CD1c-positive myeloid dendritic cell (primary cell): ENCODE measurements around the gene GRHL3.

Experiments
- DNase-seq: peaks from one replicate; pipeline ENCODE4 v3.0.0-alpha.2; 2016; ENCODE audit errors: extremely low spot score

Gene GRHL3

GRCh38 chr1:24293392-24294227, 25.5 kb upstream of the GRHL3 start:
- DNase-seq = no peak

DNA sequence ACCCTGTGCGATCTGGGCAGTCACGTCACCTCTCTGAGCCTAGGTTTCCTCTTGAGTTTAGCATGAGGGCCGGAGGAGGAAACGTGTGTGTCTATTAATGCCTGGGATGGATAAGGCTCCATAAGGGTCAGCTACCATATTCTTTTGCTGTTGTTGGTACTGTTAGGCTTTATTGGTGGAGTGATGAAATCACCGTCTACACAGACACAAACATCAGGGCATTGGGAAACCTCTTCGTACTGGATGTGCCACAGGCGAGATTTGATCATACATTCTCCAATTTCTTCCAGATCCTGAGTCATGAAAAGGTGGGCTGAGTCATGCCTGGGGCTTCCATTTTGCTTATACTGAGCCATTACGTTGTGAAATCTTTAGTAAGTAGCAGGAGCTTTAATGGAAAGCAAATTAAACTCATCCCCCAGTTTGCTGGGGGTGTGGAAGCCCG, 24.9 kb upstream of the GRHL3 start:
- DNase-seq = peak; percentile 10

DNA sequence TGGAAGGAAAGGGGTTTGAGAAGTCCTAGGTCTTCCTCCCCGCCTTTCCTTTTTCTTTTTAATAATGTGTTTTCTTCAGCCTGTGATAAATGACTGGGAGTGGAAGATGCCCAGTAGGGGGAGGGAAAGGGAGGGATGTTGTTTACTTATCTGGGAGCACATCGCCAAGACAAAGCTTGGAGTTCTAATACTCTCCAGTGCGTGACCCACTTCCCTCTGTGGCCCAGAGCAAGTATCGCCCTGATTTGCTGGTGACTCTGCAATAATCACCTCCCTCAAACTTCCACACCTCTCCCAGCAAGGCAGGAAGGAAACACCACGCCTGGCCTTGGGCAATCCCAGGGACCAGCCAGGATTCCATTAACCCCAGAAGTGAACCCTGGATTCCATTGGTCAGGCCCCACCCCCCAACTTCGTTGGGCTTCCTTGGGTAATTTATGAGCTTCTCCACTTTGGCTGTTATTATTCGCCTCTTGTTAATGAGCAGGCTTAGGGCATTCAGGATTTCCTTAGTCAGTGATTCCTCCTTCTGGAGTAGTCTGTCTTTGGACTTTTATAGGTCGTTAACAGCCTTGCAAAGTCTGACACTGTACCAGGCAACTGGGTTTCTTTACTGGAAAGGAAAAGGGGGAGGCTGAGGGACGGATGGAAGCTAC, 24.3 kb upstream of the GRHL3 start:
- no peak for DNase-seq

GRCh38 chr1:24295535-24295934, 23.6 kb upstream of the GRHL3 start:
- no peak for DNase-seq

DNA sequence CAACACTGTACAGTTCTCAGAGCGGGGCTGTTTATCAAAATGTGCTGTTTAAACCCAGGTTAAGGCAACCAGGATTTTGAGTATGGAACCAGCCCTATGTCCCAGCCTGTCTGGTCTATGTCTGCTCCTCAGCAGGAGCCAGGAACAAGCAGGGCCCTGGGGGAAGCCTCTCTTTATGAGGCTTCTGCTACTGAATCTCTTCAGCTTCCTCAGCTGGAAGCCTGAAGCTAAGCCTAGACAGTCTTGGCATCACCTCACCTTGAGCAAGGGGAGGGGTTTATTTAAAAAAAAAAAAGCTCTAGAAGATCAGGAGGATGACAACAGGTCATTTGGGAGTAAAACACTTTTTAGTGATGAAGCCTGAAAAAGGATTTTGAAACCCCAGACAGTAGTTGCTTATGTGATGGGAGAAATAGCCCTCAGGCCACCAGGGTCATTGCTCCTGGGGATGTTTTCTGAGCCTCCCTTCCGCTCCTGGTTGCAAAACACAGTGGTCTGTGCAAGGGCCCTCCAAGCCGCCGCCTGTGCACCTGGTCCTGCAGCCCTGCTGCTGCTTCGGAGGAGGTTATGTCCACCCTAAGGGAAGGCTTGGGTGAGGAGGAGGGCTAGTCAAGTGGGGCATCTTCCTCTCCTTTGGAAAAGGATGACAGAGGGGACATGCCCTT, 21.8 kb upstream of the GRHL3 start:
- DNase-seq = no peak

DNA sequence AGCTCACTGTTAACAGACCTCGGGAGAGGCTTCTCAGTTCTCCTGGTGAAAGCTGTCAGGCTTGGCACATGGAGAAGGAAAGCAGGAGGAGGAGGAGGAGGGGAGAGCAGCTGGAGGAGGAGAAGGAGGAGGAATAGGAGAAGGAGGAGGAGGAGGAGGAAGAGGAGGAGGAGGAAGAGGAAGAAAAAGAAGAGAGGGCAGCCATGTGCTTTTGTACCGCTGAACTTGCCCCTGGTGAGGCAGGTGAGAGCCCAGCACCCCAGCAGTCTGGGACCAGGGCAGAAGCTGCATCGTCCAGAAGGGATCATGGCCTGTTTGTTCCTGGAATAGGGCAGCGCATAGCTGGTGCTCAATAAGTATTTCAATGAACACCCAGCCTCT, 21.3 kb upstream of the GRHL3 start:
- DNase-seq = no peak

GRCh38 chr1:24298606-24299005, 20.6 kb upstream of the GRHL3 start:
- DNase-seq = no peak

DNA sequence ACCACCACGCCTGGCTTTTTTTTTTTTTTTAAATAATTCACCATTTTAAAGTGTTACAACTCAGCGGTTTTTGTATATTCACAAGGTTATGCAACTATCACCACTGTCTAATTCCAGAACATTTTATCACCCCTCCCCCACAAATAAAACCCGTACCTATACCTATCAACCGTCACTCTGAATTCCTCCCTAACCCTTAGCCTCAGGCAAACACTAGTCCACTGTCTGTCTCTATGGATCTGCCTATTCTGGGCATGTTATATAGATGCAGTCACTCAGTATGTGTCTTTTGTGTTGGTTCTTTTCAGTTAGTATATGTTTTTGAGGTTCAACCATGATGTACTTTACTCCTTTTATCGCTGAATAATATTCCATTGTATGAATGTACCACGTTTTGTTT, 19.3 kb upstream of the GRHL3 start:
- DNase-seq = no peak

DNA sequence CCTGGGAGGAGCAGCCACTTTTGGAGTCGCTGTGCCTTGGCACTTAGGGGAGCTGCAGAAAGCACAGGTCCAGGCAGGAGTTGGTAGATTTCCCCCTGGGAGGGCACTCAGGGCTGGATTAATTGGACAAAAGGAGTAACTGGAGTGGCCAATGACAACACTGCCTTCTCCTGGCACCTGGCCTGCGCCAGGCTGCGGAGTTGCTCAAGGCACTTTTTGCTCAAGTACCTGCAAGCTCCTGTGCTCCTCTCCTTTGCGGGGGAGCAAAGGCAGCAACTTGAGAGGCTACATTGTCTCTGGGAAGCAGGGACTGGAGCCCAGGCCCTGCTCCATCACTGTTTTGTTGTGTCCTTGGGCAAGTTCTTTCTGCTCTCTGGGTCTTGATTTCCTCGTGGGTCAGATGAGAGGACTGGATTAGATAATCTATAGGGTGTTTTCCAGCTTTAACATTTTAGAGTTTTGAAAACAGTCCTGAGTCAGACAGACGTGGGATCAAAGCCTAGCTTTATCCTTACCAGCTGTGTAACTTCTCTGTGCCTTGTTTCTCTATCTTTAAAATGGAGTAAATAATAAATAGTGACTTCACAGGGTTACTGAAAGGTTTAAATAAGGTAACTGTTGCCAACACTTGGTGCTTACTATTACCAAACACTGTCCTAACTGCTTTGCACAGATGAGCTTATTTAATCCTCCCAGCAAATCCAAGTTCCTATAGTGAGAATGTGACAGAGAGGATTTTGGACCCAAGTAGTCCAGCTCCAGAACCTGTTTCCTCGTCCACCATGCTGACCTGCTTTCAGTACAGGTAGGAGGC, 18.0 kb upstream of the GRHL3 start:
- no peak for DNase-seq

DNA sequence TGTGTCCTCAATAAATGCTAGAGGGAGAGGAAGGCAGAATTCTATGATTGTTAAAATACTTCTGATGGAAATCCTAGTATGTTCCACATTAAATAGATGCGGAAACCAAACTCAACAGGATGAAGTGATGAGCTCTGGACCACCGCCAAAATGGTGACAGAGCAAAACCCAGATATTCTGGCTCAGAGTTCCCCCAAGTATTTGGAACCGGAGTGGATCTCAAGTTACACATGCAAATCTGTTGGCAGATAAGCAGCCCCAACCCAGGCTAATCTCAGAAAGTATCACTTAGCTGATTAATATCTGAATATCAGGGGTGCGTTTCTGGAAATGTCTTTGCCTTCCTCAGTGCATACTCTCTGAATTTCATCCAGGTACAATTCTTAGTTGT, 17.4 kb upstream of the GRHL3 start:
- DNase-seq = no peak

DNA sequence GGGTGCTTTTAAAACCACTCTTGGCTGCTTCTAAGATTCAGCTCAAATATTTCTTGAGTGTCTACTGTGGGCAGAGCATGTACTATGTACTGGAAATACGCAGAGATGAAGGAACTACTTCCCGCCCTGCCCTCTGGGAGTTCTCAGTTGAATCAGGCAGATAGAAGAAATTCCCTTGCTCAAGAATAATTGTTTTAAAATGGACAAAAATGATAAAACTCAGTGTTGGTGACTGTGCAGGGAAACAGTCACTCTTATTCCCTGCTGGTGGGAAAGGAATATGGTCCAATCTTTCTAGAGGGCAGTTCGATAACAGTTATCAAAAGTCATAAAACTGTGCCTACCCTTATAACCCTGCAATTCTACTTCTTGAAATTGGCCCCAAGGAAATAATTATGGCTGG, 16.9 kb upstream of the GRHL3 start:
- DNase-seq = no peak

- DNase-seq = no peak
Measured at GRCh38 chr1:24303600-24303999, 15.6 kb upstream of the GRHL3 start.

- DNase-seq = no peak
Measured at GRCh38 chr1:24304763-24305162, 14.4 kb upstream of the GRHL3 start.

DNA sequence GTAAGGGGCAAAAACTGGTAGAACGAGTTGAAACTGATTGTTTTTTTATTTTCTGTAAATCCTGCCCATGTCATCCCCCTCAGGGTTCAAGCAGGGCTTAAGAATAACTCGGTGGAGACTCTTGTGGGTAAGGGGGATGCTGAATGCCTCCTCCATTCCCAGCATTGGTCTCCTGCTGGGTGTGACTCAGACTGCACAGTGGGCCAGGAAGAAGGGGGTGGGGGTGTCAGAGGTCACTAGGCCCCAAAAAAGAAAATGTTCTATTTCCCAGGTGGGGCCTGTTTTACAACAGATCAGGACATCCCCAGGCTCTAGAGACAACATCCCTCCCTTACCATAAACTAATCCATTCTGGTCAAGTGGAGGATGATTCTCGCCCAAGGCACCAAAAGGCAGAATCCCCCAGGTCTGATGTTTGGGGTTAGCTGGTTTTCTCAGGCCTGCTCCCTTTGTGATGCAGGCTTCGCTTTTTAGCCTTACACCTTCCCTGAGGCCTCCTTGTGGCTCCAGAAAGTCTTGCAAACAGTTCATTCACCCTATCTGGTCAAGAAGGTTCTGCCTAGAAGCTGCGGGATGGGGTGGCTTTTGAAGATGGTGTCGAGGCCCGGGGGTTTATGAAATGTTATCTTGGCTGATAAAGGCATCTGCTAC, 10.7 kb upstream of the GRHL3 start:
- no peak for DNase-seq

- no peak for DNase-seq
Measured at GRCh38 chr1:24309762-24310485, 9.2 kb upstream of the GRHL3 start.

- DNase-seq = no peak
Measured at GRCh38 chr1:24311234-24311633, 7.9 kb upstream of the GRHL3 start.

DNA sequence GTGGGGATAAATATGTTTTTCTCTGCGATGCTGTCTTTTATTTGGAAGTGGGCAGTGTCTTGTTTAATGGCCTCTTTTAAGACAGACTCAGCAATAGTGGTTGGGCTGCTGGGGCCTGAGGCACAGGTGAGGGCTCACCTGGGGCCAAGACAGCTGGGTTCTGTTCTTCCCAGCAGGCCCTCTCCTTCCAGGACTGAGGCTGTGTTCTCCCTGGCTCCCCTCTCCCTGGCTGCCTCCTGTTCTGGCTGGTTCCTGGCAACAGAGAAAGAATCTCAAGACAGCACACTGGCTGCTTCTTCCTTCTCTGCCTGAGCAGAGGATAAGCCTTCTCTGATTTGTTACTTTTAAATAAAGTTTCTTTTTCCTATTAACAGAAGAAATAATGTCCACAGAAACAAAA, 7.4 kb upstream of the GRHL3 start:
- no peak for DNase-seq

- DNase-seq = no peak
Measured at GRCh38 chr1:24315391-24315790, 3.8 kb upstream of the GRHL3 start.

DNA sequence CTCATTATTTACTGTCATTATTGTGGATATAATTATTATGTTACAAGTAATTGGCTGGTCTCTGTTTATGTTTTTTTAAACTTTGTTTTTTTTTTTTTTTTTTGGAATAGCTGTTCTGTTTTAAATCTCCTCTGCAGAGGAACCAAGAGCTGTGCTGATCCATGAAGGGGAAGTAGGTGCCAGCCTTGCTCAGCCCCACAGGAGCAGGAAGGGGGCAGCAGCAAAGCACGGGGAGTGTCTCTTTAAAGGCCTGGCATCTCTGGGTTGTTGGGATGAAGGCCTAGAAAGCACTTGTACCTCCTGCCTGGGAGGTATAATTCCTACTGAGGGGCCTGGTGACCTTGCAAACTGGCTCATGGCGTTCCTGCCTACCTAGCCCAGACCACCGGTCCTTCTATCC, 2.5 kb upstream of the GRHL3 start:
- DNase-seq = peak; percentile 35

- DNase-seq = no peak
Measured at GRCh38 chr1:24317081-24317480, 2.1 kb upstream of the GRHL3 start.
